ENCODE measurements around the gene CFAP45. TPM values are rescaled to one million over a fixed set of nuclear protein-coding genes. Genes with fewer than 3 reads are reported as not detected.
A peak's percentile ranks its signal among the peaks of the same experiment; 100 is the strongest.

CFAP45 gene
- total and polyA plus RNA-seq, 5 donors from 2014 or later, result 0.40 to 7.2 (median 0.48) TPM; not detected in 1

- peaks cover 0 to 1% (median 0%) of the 10 kb centered on the region in 7 donors for H3K9me3 Mint-ChIP-seq
- Histone ChIP-seq H3K36me3 (ENCODE audit: control insufficient read depth, insufficient read depth, low read length) (no peaks in the 10 kb centered on the region), H3K9me3 (ENCODE audit: control insufficient read depth in 2 of 2, low read length in 2 of 2) (no peaks in the 10 kb centered on the region)
Measured at GRCh38 chr1:159870704-159871103, 29.3 kb downstream of the CFAP45 start.

GRCh38 chr1:159869607-159870006 lies 30.4 kb downstream of the CFAP45 start:
- ATAC-seq (ENCODE audit: low read depth in 2 of 2) (no peak), DNase-seq (no peak)
- Mint-ChIP-seq H3K27ac (peak overlapping the region in 1 of 3 donors; percentile 15), H3K4me1 (peaks cover 0 to 10% (median 3%) of the 10 kb centered on the region in 4 donors), H3K9me3 (no peaks in the 10 kb centered on the region), H3K36me3 (peaks cover 3% of the 10 kb centered on the region), H3K27me3 (peaks cover 17% of the 10 kb centered on the region), H3K4me3 (no peak overlapping the region)
- H3K27me3 ChIP-seq (ENCODE audit: control insufficient read depth, insufficient read depth, low read length), result no peaks in the 10 kb centered on the region
- no peaks in the 10 kb centered on the region for H3K4me1 ChIP-seq (ENCODE audit: control insufficient read depth, insufficient read depth, low read length, poor library complexity, severe bottlenecking)
- no peak overlapping the region for H3K27ac ChIP-seq (ENCODE audit: insufficient read depth, low read length, poor library complexity, severe bottlenecking)
- H3K9me3 ChIP-seq (ENCODE audit: control insufficient read depth in 2 of 2, low read length in 2 of 2), result no peaks in the 10 kb centered on the region
- no peaks in the 10 kb centered on the region for H3K36me3 ChIP-seq (ENCODE audit: control insufficient read depth, insufficient read depth, low read length)
- H3K4me3 ChIP-seq (ENCODE audit: low read depth, low read length), result no peak overlapping the region

More at GRCh38 chr1:159870704-159871103, 29.3 kb downstream of the CFAP45 start:
- no peak overlapping the region for H3K4me3 Mint-ChIP-seq
- H3K4me1 Mint-ChIP-seq, result peaks cover 0 to 10% (median 3%) of the 10 kb centered on the region in 4 donors
- peaks cover 3% of the 10 kb centered on the region for H3K36me3 Mint-ChIP-seq
- H3K27me3 Mint-ChIP-seq, result peaks cover 17% of the 10 kb centered on the region
- Histone ChIP-seq H3K27me3 (ENCODE audit: control insufficient read depth, insufficient read depth, low read length) (no peaks in the 10 kb centered on the region), H3K4me3 (ENCODE audit: low read depth, low read length) (no peak overlapping the region), H3K27ac (ENCODE audit: insufficient read depth, low read length, poor library complexity, severe bottlenecking) (no peak overlapping the region), H3K4me1 (ENCODE audit: control insufficient read depth, insufficient read depth, low read length, poor library complexity, severe bottlenecking) (no peaks in the 10 kb centered on the region)
- DNase-seq (no peak), ATAC-seq (ENCODE audit: low read depth in 2 of 2) (no peak)
- H3K27ac Mint-ChIP-seq, result peak overlapping the region in 1 of 3 donors; percentile 36

GRCh38 chr1:159869173-159869572 lies 30.8 kb downstream of the CFAP45 start:
- Mint-ChIP-seq H3K9me3 (no peaks in the 10 kb centered on the region), H3K36me3 (peaks cover 3% of the 10 kb centered on the region), H3K27ac (no peak overlapping the region), H3K4me3 (no peak overlapping the region), H3K4me1 (peaks cover 0 to 10% (median 3%) of the 10 kb centered on the region in 4 donors), H3K27me3 (peaks cover 17% of the 10 kb centered on the region)
- H3K4me3 ChIP-seq (ENCODE audit: low read depth, low read length), result no peak overlapping the region
- DNase-seq (no peak), ATAC-seq (ENCODE audit: low read depth in 2 of 2) (no peak)
- no peaks in the 10 kb centered on the region for H3K4me1 ChIP-seq (ENCODE audit: control insufficient read depth, insufficient read depth, low read length, poor library complexity, severe bottlenecking)
- no peaks in the 10 kb centered on the region for H3K36me3 ChIP-seq (ENCODE audit: control insufficient read depth, insufficient read depth, low read length)
- H3K27me3 ChIP-seq (ENCODE audit: control insufficient read depth, insufficient read depth, low read length), result no peaks in the 10 kb centered on the region
- no peaks in the 10 kb centered on the region for H3K9me3 ChIP-seq (ENCODE audit: control insufficient read depth in 2 of 2, low read length in 2 of 2)
- H3K27ac ChIP-seq (ENCODE audit: insufficient read depth, low read length, poor library complexity, severe bottlenecking), result no peak overlapping the region

GRCh38 chr1:159868766-159869165 lies 31.2 kb downstream of the CFAP45 start:
- H3K27me3 Mint-ChIP-seq, result peaks cover 17% of the 10 kb centered on the region
- ATAC-seq (ENCODE audit: low read depth in 2 of 2), result no peak
- Histone ChIP-seq H3K27me3 (ENCODE audit: control insufficient read depth, insufficient read depth, low read length) (no peaks in the 10 kb centered on the region), H3K4me1 (ENCODE audit: control insufficient read depth, insufficient read depth, low read length, poor library complexity, severe bottlenecking) (no peaks in the 10 kb centered on the region), H3K36me3 (ENCODE audit: control insufficient read depth, insufficient read depth, low read length) (no peaks in the 10 kb centered on the region), H3K9me3 (ENCODE audit: control insufficient read depth in 2 of 2, low read length in 2 of 2) (no peaks in the 10 kb centered on the region), H3K27ac (ENCODE audit: insufficient read depth, low read length, poor library complexity, severe bottlenecking) (no peak overlapping the region), H3K4me3 (ENCODE audit: low read depth, low read length) (no peak overlapping the region)
- DNase-seq, result no peak
- no peak overlapping the region for H3K4me3 Mint-ChIP-seq
- H3K9me3 Mint-ChIP-seq, result no peaks in the 10 kb centered on the region
- peaks cover 0 to 10% (median 3%) of the 10 kb centered on the region in 4 donors for H3K4me1 Mint-ChIP-seq
- H3K27ac Mint-ChIP-seq, result no peak overlapping the region
- H3K36me3 Mint-ChIP-seq, result peaks cover 3% of the 10 kb centered on the region

GRCh38 chr1:159867664-159868026 lies 32.3 kb downstream of the CFAP45 start:
- Histone ChIP-seq H3K9me3 (ENCODE audit: control insufficient read depth in 2 of 2, low read length in 2 of 2) (no peaks in the 10 kb centered on the region), H3K4me3 (ENCODE audit: low read depth, low read length) (no peak overlapping the region), H3K27me3 (ENCODE audit: control insufficient read depth, insufficient read depth, low read length) (no peaks in the 10 kb centered on the region), H3K36me3 (ENCODE audit: control insufficient read depth, insufficient read depth, low read length) (no peaks in the 10 kb centered on the region), H3K27ac (ENCODE audit: insufficient read depth, low read length, poor library complexity, severe bottlenecking) (no peak overlapping the region), H3K4me1 (ENCODE audit: control insufficient read depth, insufficient read depth, low read length, poor library complexity, severe bottlenecking) (no peaks in the 10 kb centered on the region)
- peaks cover 17% of the 10 kb centered on the region for H3K27me3 Mint-ChIP-seq
- H3K36me3 Mint-ChIP-seq, result peaks cover 3% of the 10 kb centered on the region
- no peak overlapping the region for H3K27ac Mint-ChIP-seq
- DNase-seq (no peak), ATAC-seq (ENCODE audit: low read depth in 2 of 2) (no peak)
- no peak overlapping the region for H3K4me3 Mint-ChIP-seq
- peaks cover 0 to 10% (median 3%) of the 10 kb centered on the region in 4 donors for H3K4me1 Mint-ChIP-seq
- H3K9me3 Mint-ChIP-seq, result no peaks in the 10 kb centered on the region

- ATAC-seq (ENCODE audit: low read depth in 2 of 2) (no peak), DNase-seq (peak in 1 of 3 donors; percentile 15)
- Mint-ChIP-seq H3K36me3 (peaks cover 3% of the 10 kb centered on the region), H3K4me1 (peaks cover 0 to 10% (median 3%) of the 10 kb centered on the region in 4 donors), H3K27ac (no peak overlapping the region), H3K27me3 (peaks cover 17% of the 10 kb centered on the region), H3K9me3 (no peaks in the 10 kb centered on the region), H3K4me3 (no peak overlapping the region)
- no peak overlapping the region for H3K4me3 ChIP-seq (ENCODE audit: low read depth, low read length)
- H3K27ac ChIP-seq (ENCODE audit: insufficient read depth, low read length, poor library complexity, severe bottlenecking), result no peak overlapping the region
- H3K36me3 ChIP-seq (ENCODE audit: control insufficient read depth, insufficient read depth, low read length), result no peaks in the 10 kb centered on the region
- no peaks in the 10 kb centered on the region for H3K4me1 ChIP-seq (ENCODE audit: control insufficient read depth, insufficient read depth, low read length, poor library complexity, severe bottlenecking)
- no peaks in the 10 kb centered on the region for H3K27me3 ChIP-seq (ENCODE audit: control insufficient read depth, insufficient read depth, low read length)
- no peaks in the 10 kb centered on the region for H3K9me3 ChIP-seq (ENCODE audit: control insufficient read depth in 2 of 2, low read length in 2 of 2)
Measured at GRCh38 chr1:159866905-159867663, 32.9 kb downstream of the CFAP45 start.

- DNase-seq (no peak), ATAC-seq (ENCODE audit: low read depth in 2 of 2) (no peak)
- peak overlapping the region in 1 of 4 donors; percentile 17 for H3K4me3 Mint-ChIP-seq
- H3K9me3 Mint-ChIP-seq, result no peaks in the 10 kb centered on the region
- peaks cover 3% of the 10 kb centered on the region for H3K36me3 Mint-ChIP-seq
- peaks cover 11% of the 10 kb centered on the region for H3K27me3 Mint-ChIP-seq
- H3K4me3 ChIP-seq (ENCODE audit: low read depth, low read length), result no peak overlapping the region
- H3K9me3 ChIP-seq (ENCODE audit: control insufficient read depth in 2 of 2, low read length in 2 of 2), result no peaks in the 10 kb centered on the region
- no peaks in the 10 kb centered on the region for H3K4me1 ChIP-seq (ENCODE audit: control insufficient read depth, insufficient read depth, low read length, poor library complexity, severe bottlenecking)
- H3K27me3 ChIP-seq (ENCODE audit: control insufficient read depth, insufficient read depth, low read length), result no peaks in the 10 kb centered on the region
- H3K4me1 Mint-ChIP-seq, result peaks cover 0 to 10% (median 3%) of the 10 kb centered on the region in 4 donors
- no peaks in the 10 kb centered on the region for H3K36me3 ChIP-seq (ENCODE audit: control insufficient read depth, insufficient read depth, low read length)
- H3K27ac ChIP-seq (ENCODE audit: insufficient read depth, low read length, poor library complexity, severe bottlenecking), result no peak overlapping the region
- H3K27ac Mint-ChIP-seq, result no peak overlapping the region
Measured at GRCh38 chr1:159866066-159866465, 33.9 kb downstream of the CFAP45 start.

- ATAC-seq (ENCODE audit: low read depth in 2 of 2) (no peak), DNase-seq (no peak)
- Mint-ChIP-seq H3K9me3 (no peaks in the 10 kb centered on the region), H3K4me3 (no peak overlapping the region), H3K36me3 (peaks cover 3% of the 10 kb centered on the region), H3K27ac (no peak overlapping the region), H3K4me1 (peaks cover 0 to 10% (median 3%) of the 10 kb centered on the region in 4 donors), H3K27me3 (no peaks in the 10 kb centered on the region)
- Histone ChIP-seq H3K4me3 (ENCODE audit: low read depth, low read length) (no peak overlapping the region), H3K27ac (ENCODE audit: insufficient read depth, low read length, poor library complexity, severe bottlenecking) (no peak overlapping the region), H3K27me3 (ENCODE audit: control insufficient read depth, insufficient read depth, low read length) (no peaks in the 10 kb centered on the region), H3K4me1 (ENCODE audit: control insufficient read depth, insufficient read depth, low read length, poor library complexity, severe bottlenecking) (no peaks in the 10 kb centered on the region), H3K9me3 (ENCODE audit: control insufficient read depth in 2 of 2, low read length in 2 of 2) (no peaks in the 10 kb centered on the region), H3K36me3 (ENCODE audit: control insufficient read depth, insufficient read depth, low read length) (no peaks in the 10 kb centered on the region)
Measured at GRCh38 chr1:159864262-159864661, 35.7 kb downstream of the CFAP45 start.

Data from CD4-positive, CD25-positive, alpha-beta regulatory T cell (primary cell).